Left kidney (tissue), 2 donors: ENCODE results near the gene CAMK2D. TPM values are rescaled to one million over a fixed set of nuclear protein-coding genes. Genes with fewer than 3 reads are reported as not detected.
A peak's percentile ranks its signal among the peaks of the same experiment; 100 is the strongest.

Experiments used
- DNase-seq: peaks from one replicate; pipeline ENCODE4 v3.0.0-alpha.2; 2013
- polyA plus RNA-seq: library from polyadenylated mRNA; unstranded; fragments of 120-200 nt; gene quantifications from one replicate; pipeline ENCODE4 v1.2.1, GENCODE V29; 2013; ENCODE audit not compliant: insufficient read length

CAMK2D gene
- polyA plus RNA-seq, 1 donor = 89.0 TPM

DNA sequence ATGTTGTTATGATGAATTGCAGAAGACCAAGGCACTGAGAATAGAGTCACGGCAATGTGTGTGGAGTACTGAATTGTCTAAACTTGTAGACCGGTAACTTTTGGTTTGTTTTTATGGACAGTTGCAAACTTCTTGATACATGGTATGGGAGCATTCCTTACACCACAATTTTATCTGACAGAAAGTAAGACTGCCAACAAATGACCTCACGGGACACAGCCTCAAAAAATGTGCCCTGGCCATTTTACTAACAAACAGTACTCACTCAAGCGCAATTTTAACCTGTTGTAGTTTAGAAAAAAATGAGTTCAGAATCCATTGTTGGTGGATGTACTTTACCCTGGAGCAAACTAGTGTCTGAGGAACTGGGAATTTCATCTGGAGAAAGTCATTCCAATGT lies 321.2 kb downstream of the CAMK2D start:
- no peak for DNase-seq

DNA sequence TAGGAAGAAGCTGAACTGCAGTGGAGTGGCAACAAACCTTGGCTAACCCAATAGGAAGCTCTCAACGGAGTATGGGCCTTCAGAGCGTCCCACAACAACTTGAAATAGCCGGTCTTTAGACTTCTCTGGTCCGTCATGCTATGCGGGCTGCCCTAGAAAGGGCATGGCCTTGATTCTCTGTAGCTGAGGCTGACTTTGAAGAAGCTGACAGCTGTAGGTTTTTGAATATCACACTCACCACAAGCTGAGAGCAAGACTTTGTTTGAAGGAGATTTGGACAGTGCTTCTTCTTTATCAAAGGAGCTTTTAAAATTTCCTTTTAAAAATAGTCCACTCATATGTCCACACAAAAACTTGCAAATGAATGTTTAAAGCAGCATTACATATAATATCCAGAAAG lies 322.9 kb downstream of the CAMK2D start:
- no peak for DNase-seq

DNA sequence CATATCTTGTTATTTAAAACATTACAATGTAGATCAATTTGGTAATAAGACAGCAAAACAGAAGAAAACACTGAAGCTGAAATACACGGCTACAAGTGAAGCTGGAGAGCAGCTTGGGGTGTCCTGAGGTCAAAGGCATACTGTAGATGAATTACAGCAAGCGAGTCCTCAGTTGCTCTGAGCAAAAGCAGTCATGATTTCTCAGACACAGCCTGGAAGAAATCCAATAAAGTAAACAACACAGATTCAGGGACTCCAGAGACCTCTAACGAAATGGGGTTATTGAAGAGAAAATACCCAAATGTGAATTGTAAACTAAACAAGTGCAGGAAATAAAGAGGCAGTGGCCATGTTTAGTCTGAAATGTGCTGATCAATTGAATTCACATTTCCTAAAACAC lies 324.4 kb downstream of the CAMK2D start:
- no peak for DNase-seq

DNA sequence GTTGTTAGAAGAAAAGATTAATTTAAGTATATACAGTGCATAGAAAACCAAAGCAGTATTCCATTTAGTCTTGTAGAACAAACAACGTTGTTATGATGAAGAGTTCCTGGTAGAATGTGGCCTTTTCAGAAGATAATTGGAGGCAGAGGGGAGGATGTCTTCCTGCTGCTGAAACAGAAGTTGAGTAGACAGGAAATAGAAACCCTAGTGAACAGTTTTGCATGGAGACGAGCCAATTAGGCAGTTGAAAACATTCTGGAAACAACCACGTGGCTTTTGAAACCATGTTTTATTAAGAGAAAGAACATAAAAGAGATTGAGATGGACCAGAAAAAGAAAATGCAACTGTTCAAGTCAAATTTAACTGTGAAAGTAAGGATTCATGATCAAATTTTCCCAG lies 325.2 kb downstream of the CAMK2D start:
- peak; percentile 58 for DNase-seq

DNA sequence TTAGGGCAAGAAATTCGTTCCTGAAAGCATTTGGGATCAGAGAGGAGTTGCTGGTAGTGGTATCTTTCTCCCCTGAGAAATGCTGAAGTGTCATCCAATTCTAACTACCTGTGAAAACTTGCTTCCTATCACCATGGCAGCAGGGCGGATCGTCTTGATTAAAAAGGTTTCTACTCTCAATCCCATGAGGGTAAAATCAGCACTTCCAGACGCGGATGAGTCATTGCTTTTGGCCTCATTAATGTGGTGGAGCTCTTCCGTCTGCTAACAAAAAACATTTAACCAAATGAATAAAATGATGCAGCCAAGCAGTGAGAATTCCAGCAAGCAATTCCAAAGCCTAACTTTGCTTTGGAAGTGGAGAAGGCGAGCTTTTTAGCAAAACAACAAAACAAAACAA lies 325.6 kb downstream of the CAMK2D start:
- DNase-seq = no peak

DNA sequence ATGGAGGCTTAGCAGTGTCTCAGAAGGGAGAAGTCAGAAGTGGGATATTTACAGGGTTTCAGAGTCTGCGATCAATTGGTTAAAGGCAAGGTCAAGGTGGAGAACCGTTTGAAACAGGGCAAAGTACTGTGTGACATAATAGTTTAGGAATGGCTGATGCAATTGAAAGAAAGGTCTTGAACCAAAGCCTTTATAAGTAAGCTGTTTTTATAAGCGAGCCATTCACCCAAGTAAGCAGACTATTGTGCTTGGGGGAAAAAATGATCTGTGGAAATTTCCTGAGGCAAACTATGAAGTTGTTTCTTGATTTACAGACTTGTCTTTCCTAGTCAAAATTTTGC lies 327.3 kb downstream of the CAMK2D start:
- DNase-seq = no peak

DNA sequence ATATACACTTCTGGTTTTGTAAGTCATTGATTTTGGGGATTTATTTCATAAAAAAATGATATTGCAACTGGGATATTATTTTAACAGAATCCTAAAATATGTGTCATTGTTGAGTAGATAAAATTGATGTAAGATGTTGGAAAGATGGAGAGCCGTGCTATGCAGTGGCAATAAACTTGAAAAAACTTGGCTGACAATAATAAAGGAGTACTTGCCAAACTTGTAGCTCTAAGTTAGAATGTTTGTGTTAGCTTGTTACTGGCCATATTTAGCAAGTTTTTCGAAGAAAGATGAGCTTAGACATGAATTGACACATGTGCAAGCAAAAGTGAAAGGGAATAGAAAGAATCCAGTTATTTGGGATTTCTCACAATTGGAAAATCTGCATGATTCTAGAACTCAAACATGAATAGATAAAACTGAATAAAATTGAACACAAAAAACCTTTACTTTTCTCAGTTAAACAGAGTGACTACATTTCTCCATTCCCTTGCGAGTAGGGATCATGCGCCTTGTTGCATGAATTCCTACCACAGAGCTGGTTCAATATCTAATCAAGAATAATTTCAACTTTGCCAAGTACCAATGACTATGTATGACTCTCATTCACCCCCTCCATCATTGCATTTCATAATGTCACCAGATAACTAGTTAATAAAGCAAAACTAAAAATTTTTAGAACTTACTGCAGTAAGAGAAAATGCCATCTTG lies 327.8 kb downstream of the CAMK2D start:
- DNase-seq = no peak

DNA sequence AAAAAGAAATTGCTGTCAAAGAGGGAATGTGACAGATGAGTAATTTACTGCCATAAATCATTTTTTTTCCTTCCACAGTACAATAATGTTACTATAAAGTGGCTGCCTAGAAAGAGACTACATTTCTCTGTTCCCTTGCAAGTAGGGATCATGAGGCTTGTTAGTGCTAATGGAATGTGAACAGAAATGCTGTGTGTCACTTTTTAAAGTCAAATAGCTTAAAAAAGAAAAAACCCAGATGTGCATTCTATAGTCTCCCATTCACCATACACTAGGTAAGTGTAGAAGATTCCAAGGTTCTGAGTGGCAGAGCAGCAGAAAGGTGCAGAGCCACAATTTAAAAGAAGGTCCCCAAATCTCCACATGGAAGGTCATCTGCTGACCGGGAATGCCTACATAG lies 328.4 kb downstream of the CAMK2D start:
- DNase-seq = no peak

DNA sequence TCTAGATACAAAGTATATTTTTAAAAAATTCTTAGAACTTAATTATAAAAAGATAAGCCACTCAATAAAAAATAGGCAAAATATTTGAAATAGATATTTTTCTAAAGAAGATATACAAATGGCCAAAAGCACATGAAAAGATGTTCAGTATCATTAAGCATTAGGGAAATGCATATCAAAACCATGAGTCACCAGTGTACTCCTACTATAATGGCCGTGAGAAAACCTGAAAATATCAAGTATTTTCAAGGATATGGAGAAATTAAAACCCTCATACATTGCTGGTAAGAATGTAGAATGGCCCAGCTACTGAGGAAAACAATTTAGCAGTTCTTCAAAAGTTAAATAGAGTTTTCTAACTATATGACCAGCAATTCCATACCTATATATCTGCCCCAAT lies 337.9 kb downstream of the CAMK2D start:
- DNase-seq = no peak

DNA sequence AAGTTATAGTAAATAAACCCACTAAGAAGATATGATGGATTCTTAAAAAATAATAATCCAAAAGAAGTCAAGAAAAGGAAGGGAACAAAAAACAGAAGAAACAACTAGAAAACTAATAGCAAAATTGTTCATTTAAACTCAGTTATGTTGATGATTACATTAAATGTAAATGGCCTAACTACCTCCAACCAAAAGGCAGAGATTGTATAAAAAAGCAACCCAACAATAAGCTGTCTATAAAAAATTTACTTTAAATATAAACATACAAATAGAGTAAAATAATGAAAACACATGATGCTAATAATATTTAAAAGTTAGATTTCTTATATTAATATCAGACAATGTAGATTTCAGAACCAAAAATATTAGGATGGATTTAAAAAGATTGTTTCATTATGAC lies 340.6 kb downstream of the CAMK2D start:
- DNase-seq = no peak

DNA sequence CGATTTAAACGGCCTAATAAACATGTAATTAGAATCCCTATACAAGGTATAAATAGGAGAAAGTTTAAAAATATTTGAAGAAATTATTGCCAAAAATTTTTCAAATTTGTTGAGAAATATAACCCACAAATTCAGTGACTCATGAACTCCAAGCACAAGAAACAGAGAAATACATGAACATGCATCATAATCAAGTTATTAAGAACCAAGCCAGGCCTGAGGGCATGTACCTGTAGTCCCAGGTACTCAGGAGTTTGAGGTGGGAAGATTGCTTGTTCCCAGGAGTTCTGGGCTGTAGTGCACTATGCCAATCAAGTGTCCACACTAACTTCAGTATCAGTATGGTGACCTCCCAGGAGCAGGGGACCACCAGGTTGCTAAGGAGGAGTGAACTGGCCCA lies 341.9 kb downstream of the CAMK2D start:
- DNase-seq = no peak

DNA sequence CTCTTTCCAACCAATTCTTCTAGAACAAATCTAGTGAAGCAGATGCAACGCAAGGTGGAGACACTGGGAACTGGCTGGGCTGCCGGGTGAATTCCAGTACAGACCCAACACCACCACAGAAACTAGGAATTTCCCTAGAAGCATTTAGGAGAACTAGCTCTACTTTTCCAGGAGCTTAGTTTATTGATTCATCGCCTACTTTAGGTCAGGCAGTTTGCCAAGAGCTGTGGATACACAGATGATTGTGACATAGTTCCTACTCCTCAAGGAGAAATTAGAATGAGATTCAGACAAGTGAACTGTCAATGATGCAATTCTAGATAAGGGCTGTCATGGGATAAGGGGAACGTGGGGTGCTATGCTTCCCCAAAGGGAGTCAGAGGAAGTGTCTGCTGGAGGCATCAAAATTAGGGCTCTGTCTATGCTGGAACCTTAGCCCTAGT lies 350.0 kb downstream of the CAMK2D start:
- no peak for DNase-seq

DNA sequence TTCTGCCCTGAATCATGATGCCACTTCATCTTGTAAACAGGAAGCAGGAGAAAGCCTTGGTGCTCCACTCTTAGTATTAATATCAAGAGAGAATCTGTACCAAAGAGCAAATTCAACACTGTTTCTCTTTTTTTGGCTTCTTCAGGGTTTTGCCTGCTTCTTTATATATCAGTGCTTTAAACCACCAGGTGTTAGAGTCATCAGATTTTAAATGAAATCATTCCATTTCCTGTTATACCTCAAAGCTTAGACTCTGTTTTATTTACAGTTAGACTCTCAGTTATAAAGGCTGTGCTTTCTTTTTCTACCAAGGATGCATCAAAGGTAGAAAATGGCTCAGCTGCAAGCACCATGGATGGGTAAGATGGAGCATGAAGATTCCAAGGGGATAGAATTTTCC lies 350.9 kb downstream of the CAMK2D start:
- no peak for DNase-seq

DNA sequence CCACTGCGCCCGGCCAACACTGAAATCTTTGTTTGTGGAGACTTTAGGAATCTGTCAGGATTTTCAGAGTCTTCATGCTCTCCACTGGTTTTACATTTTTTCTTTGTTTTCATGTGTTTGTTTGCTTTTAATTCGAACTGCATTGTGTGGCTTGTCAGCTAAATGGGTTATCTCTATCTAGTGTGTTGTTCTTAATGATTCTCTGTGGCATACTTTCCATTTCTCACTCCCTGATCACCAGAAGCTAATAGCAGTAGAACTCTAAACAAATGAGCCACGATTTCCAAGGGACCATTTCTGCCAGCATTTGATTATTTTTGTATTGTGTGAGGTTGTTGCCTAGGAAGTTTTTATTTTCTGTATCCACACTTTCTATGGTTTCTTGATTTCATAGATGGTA lies 352.4 kb downstream of the CAMK2D start:
- DNase-seq = no peak

DNA sequence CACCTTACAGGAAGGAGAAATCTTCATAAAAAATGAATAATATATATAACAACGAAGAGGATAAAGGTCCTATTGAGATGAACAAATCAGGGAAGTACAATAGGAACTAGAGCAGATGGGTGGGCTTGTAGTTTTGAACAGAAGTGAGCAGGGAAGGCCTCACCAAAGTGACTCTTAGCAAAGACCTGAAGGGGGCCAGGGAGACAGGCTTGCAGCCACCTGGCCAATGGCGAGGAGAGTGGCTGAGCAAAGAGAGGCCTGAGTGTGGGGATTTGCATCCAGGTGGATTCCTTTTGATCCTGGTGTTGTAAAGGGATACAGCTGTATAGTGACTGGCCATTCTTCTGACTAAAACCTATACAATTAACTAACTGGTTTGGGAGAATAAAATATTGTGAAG lies 354.1 kb downstream of the CAMK2D start:
- no peak for DNase-seq

DNA sequence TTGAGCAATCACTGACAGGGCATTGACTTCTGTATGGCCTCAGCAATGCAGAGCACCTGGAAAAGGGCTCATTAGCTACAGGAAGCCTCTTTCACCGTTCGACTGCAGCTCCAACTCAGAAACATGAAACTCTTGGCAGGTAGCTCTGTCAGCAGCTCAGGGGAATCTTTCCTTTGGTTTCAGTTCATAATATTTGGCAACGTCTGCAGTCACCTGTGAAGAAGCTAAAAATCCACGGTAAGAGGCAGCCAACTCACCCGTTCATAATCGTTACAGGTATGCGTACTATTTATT lies 354.9 kb downstream of the CAMK2D start:
- DNase-seq = no peak

DNA sequence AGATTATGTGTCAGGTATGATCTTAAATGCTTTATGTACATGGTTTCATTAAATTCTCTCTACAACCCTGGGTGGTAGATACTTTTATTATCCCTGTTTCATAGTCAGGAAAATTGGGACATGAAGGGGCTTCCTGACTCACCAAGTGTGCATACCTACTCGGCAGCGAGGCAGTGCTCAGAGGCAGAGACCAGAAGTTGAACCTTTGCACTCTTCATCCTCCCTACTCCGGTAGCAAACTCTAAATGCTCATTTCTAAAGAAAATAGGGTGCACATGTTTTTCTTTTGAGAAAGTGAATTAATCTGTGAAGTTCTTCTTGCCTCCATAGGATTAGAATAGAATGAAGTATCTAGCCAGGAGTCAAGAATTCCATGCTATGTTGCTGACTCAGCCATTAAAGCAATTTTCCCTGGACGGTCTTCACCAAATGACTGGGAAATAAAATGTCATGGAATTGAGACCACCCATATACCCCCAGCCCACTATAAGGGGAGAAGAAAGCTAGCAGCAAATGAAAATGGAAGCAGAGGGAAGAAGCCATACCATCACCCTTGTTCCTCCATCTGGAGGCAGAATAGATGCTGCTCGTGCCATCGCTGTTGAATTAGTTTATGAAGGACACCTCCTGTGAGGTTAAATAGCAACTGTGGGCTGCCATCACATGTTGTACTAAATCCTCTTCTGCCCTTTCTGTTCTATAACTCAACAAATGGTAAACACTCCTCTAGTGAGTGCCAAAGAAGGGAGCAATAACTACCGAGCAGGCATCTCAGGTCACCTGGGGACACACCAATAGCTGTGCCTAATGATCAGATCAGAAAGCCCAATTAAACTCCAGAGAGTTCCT lies 355.4 kb downstream of the CAMK2D start:
- DNase-seq = no peak

DNA sequence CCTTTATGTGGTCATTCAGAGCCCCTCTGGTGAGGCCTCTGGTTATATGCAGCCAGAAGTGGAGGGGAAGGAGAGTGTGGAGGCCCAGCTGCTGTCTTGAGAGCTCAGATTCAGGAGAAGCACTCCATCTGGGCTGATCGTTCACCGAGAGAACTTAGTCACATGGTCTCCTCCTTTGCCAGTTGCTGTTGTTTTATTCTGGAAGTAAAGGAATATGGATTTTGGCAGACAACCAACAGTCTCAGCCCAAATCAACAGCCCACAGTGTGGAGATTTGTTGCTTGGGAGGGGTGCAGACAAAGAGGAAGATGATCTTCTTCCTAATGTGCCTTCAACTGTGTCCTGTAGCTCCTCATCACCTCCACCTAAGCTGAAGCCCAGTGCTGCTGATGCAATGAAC lies 356.7 kb downstream of the CAMK2D start:
- peak; percentile 56 for DNase-seq

DNA sequence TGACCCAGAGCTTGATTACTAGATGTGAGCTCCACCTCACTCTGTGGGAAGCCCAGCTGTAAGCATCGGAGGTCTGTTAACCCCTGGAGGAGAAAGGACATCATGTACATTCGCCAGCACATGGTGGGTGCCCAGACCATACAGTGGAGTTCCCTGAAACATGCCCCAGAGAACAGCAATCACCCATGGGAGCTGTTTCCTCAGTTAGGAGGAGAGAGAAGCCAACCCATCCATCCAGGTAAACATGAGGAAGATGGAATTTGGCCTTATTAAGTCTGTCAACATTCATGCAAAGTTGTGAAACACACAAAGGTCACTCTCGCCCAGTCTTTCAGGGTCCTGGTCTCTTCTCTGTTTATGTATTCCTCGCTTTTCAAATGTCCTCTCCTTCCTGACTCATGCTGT lies 357.4 kb downstream of the CAMK2D start:
- no peak for DNase-seq

Other genes starting within 250 kb of the CAMK2D start
- gene ARSJ, start 217.9 kb upstream of the CAMK2D start, polyA plus RNA-seq = 18.1 TPM